Muscle of leg (tissue), 11 donors: ENCODE data around the gene TRAPPC10. TPM values are rescaled to one million over a fixed set of nuclear protein-coding genes. Genes with fewer than 3 reads are reported as not detected.
A peak's percentile ranks its signal among the peaks of the same experiment; 100 is the strongest.

Source experiments
- DNase-seq: peaks from one replicate; pipeline ENCODE4 v3.0.0; 2013
- H3K27ac ChIP-seq: one replicate; pipeline ENCODE4 v1.5.1; 2013; ENCODE audit warnings: mild to moderate bottlenecking, low read length, control low read depth
- H3K27me3 ChIP-seq: one replicate; pipeline ENCODE4 v1.6.1; 2013; ENCODE audit warnings: low read length; ENCODE audit not compliant: control insufficient read depth, insufficient read depth
- H3K36me3 ChIP-seq: one replicate; pipeline ENCODE4 v1.6.1; 2013; ENCODE audit warnings: low read length; ENCODE audit not compliant: control insufficient read depth, insufficient read depth
- H3K4me1 ChIP-seq: one replicate; pipeline ENCODE4 v1.6.1; 2013; ENCODE audit warnings: low read length; ENCODE audit not compliant: control insufficient read depth, insufficient read depth
- H3K4me3 ChIP-seq: one replicate; pipeline ENCODE4 v1.5.1; 2013; ENCODE audit warnings: low read length, control low read depth
- H3K9me3 ChIP-seq: replicated peaks from 2 replicates; pipeline ENCODE4 v1.6.1; 2013; ENCODE audit warnings: low read depth, low read length; ENCODE audit not compliant: control insufficient read depth
- WGBS: methylation state at CpG from one replicate; pipeline ENCODE4 v1.1.5; 2013; ENCODE audit warnings: missing lambda C conversion rate; ENCODE audit not compliant: insufficient coverage; 5-methylcytosine and 5-hydroxymethylcytosine counted together
- polyA plus RNA-seq, 8 donors: library from polyadenylated mRNA; unstranded; fragments of 120-200 nt; gene quantifications; one replicate each; pipeline versions ENCODE4 v1.2.1 to v1.2.3, GENCODE V29; 2013; ENCODE audit warnings: inconsistent platforms in 1 of 8, low replicate concordance in 1 of 8; ENCODE audit not compliant: insufficient read length in 8 of 8, insufficient read depth in 1 of 8
- total RNA-seq: library from RNA; stranded (reverse); fragments of 120-200 nt; gene quantifications from one replicate; pipeline ENCODE4 v1.2.4, GENCODE V29; 2013

The TRAPPC10 gene
- total and polyA plus RNA-seq, 9 donors: 9.9 to 16.7 (median 12.0) TPM

DNA sequence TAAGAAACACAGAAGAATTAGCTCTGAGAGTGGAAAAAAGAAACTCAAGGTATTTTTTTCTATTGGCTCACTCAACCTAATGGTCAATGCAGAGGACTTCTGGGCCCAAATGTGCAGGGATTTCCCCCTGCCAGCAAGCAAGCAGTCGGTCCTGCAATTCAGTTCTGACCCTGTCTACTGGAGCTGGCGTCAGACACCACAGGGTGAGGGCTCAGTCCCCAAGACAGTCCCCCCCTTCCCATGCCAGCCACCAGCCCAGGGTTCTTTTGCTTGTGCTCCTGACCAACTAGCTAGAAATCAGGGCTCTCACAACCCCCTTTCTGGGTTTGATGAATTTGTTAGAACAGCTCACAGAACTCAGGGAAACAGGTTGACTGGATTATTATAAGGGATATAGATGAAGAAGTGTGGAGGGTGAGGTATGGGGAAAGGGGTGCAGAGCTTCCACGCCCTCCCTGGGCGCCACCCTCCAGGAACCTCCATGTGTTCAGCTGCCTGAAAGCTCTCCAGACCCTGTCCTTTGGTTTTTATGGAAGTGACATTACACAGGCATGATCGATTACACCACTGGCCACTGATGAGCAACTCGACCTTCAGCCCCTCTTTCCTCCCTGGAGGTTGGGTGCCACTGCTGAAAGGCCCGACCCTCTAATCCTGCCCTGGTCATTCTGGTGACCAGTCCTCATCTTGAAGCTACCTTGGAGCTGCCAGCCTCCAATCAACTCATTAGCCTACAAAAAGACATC lies 72.6 kb downstream of the TRAPPC10 start:
- DNase-seq: no peak
- Histone ChIP-seq H3K9me3 (no peaks in the 10 kb centered on the region), H3K27ac (peak overlapping the region; percentile 35), H3K36me3 (peaks cover 71% of the 10 kb centered on the region), H3K4me1 (peaks cover 2% of the 10 kb centered on the region), H3K27me3 (no peaks in the 10 kb centered on the region), H3K4me3 (no peak overlapping the region)
- WGBS: 89% methylated on average over 6 of the region's 7 CpGs

- Histone ChIP-seq H3K27me3 (no peaks in the 10 kb centered on the region), H3K36me3 (peaks cover 77% of the 10 kb centered on the region), H3K4me1 (peaks cover 2% of the 10 kb centered on the region), H3K27ac (no peak overlapping the region), H3K4me3 (no peak overlapping the region), H3K9me3 (no peaks in the 10 kb centered on the region)
- 93% methylated on average over 7 of the region's 15 CpGs for WGBS
- no peak for DNase-seq
Measured at GRCh38 chr21:44085491-44086321, 73.6 kb downstream of the TRAPPC10 start.

- Histone ChIP-seq H3K27me3 (no peaks in the 10 kb centered on the region), H3K4me3 (no peak overlapping the region), H3K9me3 (no peaks in the 10 kb centered on the region), H3K27ac (no peak overlapping the region), H3K36me3 (peaks cover 68% of the 10 kb centered on the region), H3K4me1 (peaks cover 2% of the 10 kb centered on the region)
- no peak for DNase-seq
- 87% methylated on average over 18 of the region's 21 CpGs for WGBS
Measured at GRCh38 chr21:44086636-44087425, 74.7 kb downstream of the TRAPPC10 start.

GRCh38 chr21:44087426-44088400 lies 75.6 kb downstream of the TRAPPC10 start:
- H3K9me3 ChIP-seq: no peaks in the 10 kb centered on the region
- 87% methylated on average over 21 of the region's 33 CpGs for WGBS
- no peaks in the 10 kb centered on the region for H3K27me3 ChIP-seq
- H3K4me3 ChIP-seq: no peak overlapping the region
- H3K4me1 ChIP-seq: peaks cover 2% of the 10 kb centered on the region
- peak; percentile 16 for DNase-seq
- H3K27ac ChIP-seq: no peak overlapping the region
- peaks cover 65% of the 10 kb centered on the region for H3K36me3 ChIP-seq

- peaks cover 66% of the 10 kb centered on the region for H3K36me3 ChIP-seq
- H3K27me3 ChIP-seq: no peaks in the 10 kb centered on the region
- no peaks in the 10 kb centered on the region for H3K4me1 ChIP-seq
- H3K27ac ChIP-seq: no peak overlapping the region
- no peaks in the 10 kb centered on the region for H3K9me3 ChIP-seq
- no peak overlapping the region for H3K4me3 ChIP-seq
- no peak for DNase-seq
- WGBS: 92% methylated on average over 18 of the region's 18 CpGs
Measured at GRCh38 chr21:44088401-44088780, 76.3 kb downstream of the TRAPPC10 start.

GRCh38 chr21:44089001-44089911 lies 77.1 kb downstream of the TRAPPC10 start:
- no peaks in the 10 kb centered on the region for H3K9me3 ChIP-seq
- H3K27ac ChIP-seq: no peak overlapping the region
- 90% methylated on average over 26 of the region's 30 CpGs for WGBS

GRCh38 chr21:44090325-44090724 lies 78.2 kb downstream of the TRAPPC10 start:
- H3K9me3 ChIP-seq: no peaks in the 10 kb centered on the region
- DNase-seq: no peak
- no peaks in the 10 kb centered on the region for H3K4me1 ChIP-seq
- WGBS: 86% methylated on average over 3 of the region's 8 CpGs
- H3K27me3 ChIP-seq: no peaks in the 10 kb centered on the region
- no peak overlapping the region for H3K27ac ChIP-seq
- H3K4me3 ChIP-seq: no peak overlapping the region
- H3K36me3 ChIP-seq: peaks cover 53% of the 10 kb centered on the region

More at GRCh38 chr21:44089001-44089911, 77.1 kb downstream of the TRAPPC10 start:
- peaks cover 61% of the 10 kb centered on the region for H3K36me3 ChIP-seq
- H3K4me1 ChIP-seq: no peaks in the 10 kb centered on the region
- no peak for DNase-seq
- no peaks in the 10 kb centered on the region for H3K27me3 ChIP-seq
- H3K4me3 ChIP-seq: no peak overlapping the region

GRCh38 chr21:44092211-44092610 lies 80.1 kb downstream of the TRAPPC10 start:
- WGBS: 82% methylated on average over 5 of the region's 9 CpGs

More at GRCh38 chr21:44092211-44092610, 80.1 kb downstream of the TRAPPC10 start:
- no peak overlapping the region for H3K27ac ChIP-seq
- no peaks in the 10 kb centered on the region for H3K9me3 ChIP-seq
- H3K4me1 ChIP-seq: no peaks in the 10 kb centered on the region
- peaks cover 47% of the 10 kb centered on the region for H3K36me3 ChIP-seq
- H3K4me3 ChIP-seq: no peak overlapping the region
- H3K27me3 ChIP-seq: no peaks in the 10 kb centered on the region
- no peak for DNase-seq
